ENCODE results near the gene ITM2C. TPM values are rescaled to one million over a fixed set of nuclear protein-coding genes. Genes with fewer than 3 reads are reported as not detected.

Gene ITM2C
- total RNA-seq, 2 experiments from 2014 or later = 19.8 to 21.5 TPM

GRCh38 chr2:230872151-230872967 is 7.6 kb downstream of the ITM2C start:
- POLR2A ChIA-PET = no interaction called here
- Histone ChIP-seq H3K4me3 (ENCODE audit: low read length) (no peak overlapping the region), H3K27ac (ENCODE audit: low read depth in 1 of 2, low read length in 2 of 2) (no peak overlapping the region), H3K36me3 (ENCODE audit: insufficient read depth, low read length) (peaks cover 18% of the 10 kb centered on the region), H3K4me1 (ENCODE audit: insufficient read depth, low read length) (peaks cover 35% of the 10 kb centered on the region), H3K27me3 (ENCODE audit: control insufficient read depth in 1 of 2, insufficient read depth in 2 of 2, low read length in 2 of 2) (no peaks in the 10 kb centered on the region), H3K9me3 (ENCODE audit: control insufficient read depth in 1 of 2, insufficient read depth in 1 of 2, low read length in 2 of 2) (no peaks in the 10 kb centered on the region)
- Mint-ChIP-seq H3K27ac (peak overlapping the region; percentile 61), H3K4me3 (peak overlapping the region; percentile 30), H3K27me3 (no peaks in the 10 kb centered on the region), H3K36me3 (ENCODE audit: low read depth) (peaks cover 17% of the 10 kb centered on the region), H3K4me1 (ENCODE audit: low read depth) (peaks cover 20% of the 10 kb centered on the region), H3K9me3 (no peaks in the 10 kb centered on the region)
- DNase-seq = peak in 1 of 14 experiments; percentile 16
- no peak for ATAC-seq (ENCODE audit: poor library complexity)
- intact Hi-C loops (cut with DNase I, micrococcal nuclease) = no loop called here
- no peak for TF ChIP-seq CTCF (IDR thresholded peaks at IDR 0.05)
- CTCF ChIA-PET = no interaction called here

GRCh38 chr2:230872968-230873660 is 8.4 kb downstream of the ITM2C start:
- Mint-ChIP-seq H3K36me3 (ENCODE audit: low read depth) (peaks cover 25% of the 10 kb centered on the region), H3K27me3 (no peaks in the 10 kb centered on the region), H3K4me1 (ENCODE audit: low read depth) (peaks cover 27% of the 10 kb centered on the region), H3K27ac (peak overlapping the region; percentile 61), H3K9me3 (no peaks in the 10 kb centered on the region), H3K4me3 (peak overlapping the region; percentile 30)
- H3K27ac ChIP-seq (ENCODE audit: low read depth in 1 of 2, low read length in 2 of 2) = no peak overlapping the region
- H3K4me3 ChIP-seq (ENCODE audit: low read length) = no peak overlapping the region
- no peaks in the 10 kb centered on the region for H3K27me3 ChIP-seq (ENCODE audit: control insufficient read depth in 1 of 2, insufficient read depth in 2 of 2, low read length in 2 of 2)
- H3K36me3 ChIP-seq (ENCODE audit: insufficient read depth, low read length) = peaks cover 24% of the 10 kb centered on the region
- ChIA-PET CTCF (no interaction called here), POLR2A (no interaction called here)
- no peak for TF ChIP-seq CTCF (IDR thresholded peaks at IDR 0.05)
- DNase-seq (no peak), ATAC-seq (ENCODE audit: poor library complexity) (no peak)
- H3K9me3 ChIP-seq (ENCODE audit: control insufficient read depth in 1 of 2, insufficient read depth in 1 of 2, low read length in 2 of 2) = no peaks in the 10 kb centered on the region
- H3K4me1 ChIP-seq (ENCODE audit: insufficient read depth, low read length) = peaks cover 34% of the 10 kb centered on the region
- intact Hi-C loops (cut with DNase I, micrococcal nuclease) = no loop called here

- H3K9me3 ChIP-seq (ENCODE audit: control insufficient read depth in 1 of 2, insufficient read depth in 1 of 2, low read length in 2 of 2) = no peaks in the 10 kb centered on the region
- H3K27ac ChIP-seq (ENCODE audit: low read depth in 1 of 2, low read length in 2 of 2) = no peak overlapping the region
- H3K4me3 ChIP-seq (ENCODE audit: low read length) = no peak overlapping the region
- intact Hi-C loops (cut with DNase I, micrococcal nuclease) = no loop called here
- H3K9me3 Mint-ChIP-seq = no peaks in the 10 kb centered on the region
- ATAC-seq (ENCODE audit: poor library complexity) = no peak
- no peaks in the 10 kb centered on the region for H3K27me3 ChIP-seq (ENCODE audit: control insufficient read depth in 1 of 2, insufficient read depth in 2 of 2, low read length in 2 of 2)
- ChIA-PET POLR2A (no interaction called here), CTCF (no interaction called here)
- H3K4me1 Mint-ChIP-seq (ENCODE audit: low read depth) = peaks cover 28% of the 10 kb centered on the region
- no peak for TF ChIP-seq CTCF (IDR thresholded peaks at IDR 0.05)
- no peak overlapping the region for H3K4me3 Mint-ChIP-seq
- no peaks in the 10 kb centered on the region for H3K27me3 Mint-ChIP-seq
- peaks cover 32% of the 10 kb centered on the region for H3K4me1 ChIP-seq (ENCODE audit: insufficient read depth, low read length)
- H3K36me3 ChIP-seq (ENCODE audit: insufficient read depth, low read length) = peaks cover 24% of the 10 kb centered on the region
- DNase-seq = no peak
- no peak overlapping the region for H3K27ac Mint-ChIP-seq
- peaks cover 27% of the 10 kb centered on the region for H3K36me3 Mint-ChIP-seq (ENCODE audit: low read depth)
These were observed 9.1 kb downstream of the ITM2C start for GRCh38 chr2:230873661-230874401.
